CD4-positive, alpha-beta T cell (primary cell): ENCODE results near the gene PTGDR2. TPM values are rescaled to one million over a fixed set of nuclear protein-coding genes. Genes with fewer than 3 reads are reported as not detected.

Source experiments
- ATAC-seq: fragments of 200-7000 bp; cut with Tn5 transposase; one replicate; pipeline ENCODE4 v1.10.0; 2022; ENCODE audit warnings: mild to moderate bottlenecking; ENCODE audit not compliant: poor library complexity
- CTCF ChIA-PET: fragments of 350-600 bp; sonication (Branson Sonifier 250); formaldehyde crosslinking; loops from one replicate; lab custom pipeline; 2021; ENCODE audit warnings: antibody characterized with exemption, inconsistent platforms; lab: Charles Lee
- POLR2A ChIA-PET: fragments of 350-600 bp; sonication (Branson Sonifier 250); formaldehyde crosslinking; loops from one replicate; lab custom pipeline; 2021; ENCODE audit warnings: antibody characterized with exemption, inconsistent platforms; lab: Charles Lee
- DNase-seq, 14 experiments: peaks; one replicate each; pipeline ENCODE4 v3.0.0-alpha.2; 2013 to 2020; ENCODE audit warnings: mixed read lengths in 2 of 14
- H3K27ac ChIP-seq, 2 donors: one replicate each; pipeline versions ENCODE4 v1.5.1 to v1.7.0; 2013; ENCODE audit warnings: low read length in 2 of 2, low read depth in 1 of 2, mild to moderate bottlenecking in 1 of 2
- H3K27me3 ChIP-seq, 2 experiments: 1 replicate in 1 of 2; 2 replicates in 1 of 2; pipeline versions ENCODE4 v1.6.1 to v1.7.0; 2013; ENCODE audit warnings: low read length in 2 of 2, control low read depth in 1 of 2, mild to moderate bottlenecking in 1 of 2, moderate library complexity in 1 of 2; ENCODE audit not compliant: insufficient read depth in 2 of 2, control insufficient read depth in 1 of 2
- H3K36me3 ChIP-seq: one replicate; pipeline ENCODE4 v1.6.1; 2013; ENCODE audit warnings: low read length, control low read depth; ENCODE audit not compliant: insufficient read depth
- H3K4me1 ChIP-seq: one replicate; pipeline ENCODE4 v1.6.1; 2013; ENCODE audit warnings: low read length, control low read depth; ENCODE audit not compliant: insufficient read depth
- H3K4me3 ChIP-seq: one replicate; pipeline ENCODE4 v1.5.1; 2013; ENCODE audit warnings: mild to moderate bottlenecking, low read length, moderate library complexity
- H3K9me3 ChIP-seq, 2 experiments: 1 replicate in 1 of 2; 2 replicates in 1 of 2; pipeline versions ENCODE4 v1.6.1 to v1.7.0; 2013; ENCODE audit warnings: low read length in 2 of 2, mild to moderate bottlenecking in 2 of 2, control low read depth in 1 of 2, moderate library complexity in 1 of 2; ENCODE audit not compliant: control insufficient read depth in 1 of 2, insufficient read depth in 1 of 2
- H3K27ac Mint-ChIP-seq: one replicate; pipeline ENCODE4 v1.8.0; 2020; ENCODE audit warnings: mixed read lengths
- H3K27me3 Mint-ChIP-seq: one replicate; pipeline ENCODE4 v1.8.0; 2021; ENCODE audit warnings: mixed read lengths
- H3K36me3 Mint-ChIP-seq: one replicate; pipeline ENCODE4 v1.8.0; 2021; ENCODE audit warnings: low read depth, mixed read lengths
- H3K4me1 Mint-ChIP-seq: one replicate; pipeline ENCODE4 v1.8.0; 2021; ENCODE audit warnings: low read depth, mixed read lengths
- H3K4me3 Mint-ChIP-seq: one replicate; pipeline ENCODE4 v1.8.0; 2020; ENCODE audit warnings: mild to moderate bottlenecking, mixed read lengths
- H3K9me3 Mint-ChIP-seq: one replicate; pipeline ENCODE4 v1.8.0; 2020; ENCODE audit warnings: mixed read lengths
- CTCF ChIP-seq: fragments of 200-600 bp; IDR thresholded peaks from one replicate; pipeline ENCODE4 v1.8.0; 2022; ENCODE audit warnings: antibody characterized with exemption, mild to moderate bottlenecking
- intact Hi-C, 2 experiments: fragments of 100-400 bp; cut with DNase I in 1 of 2; cut with micrococcal nuclease in 1 of 2; formaldehyde crosslinking; loops; one replicate each; pipeline versions ENCODE4 v1.15.1 to v1.9.0; 2023 to 2025; cut with DNase I, micrococcal nuclease
- total RNA-seq, 174 experiments: library from RNA in 2 of 174; stranded (reverse) in 2 of 174; gene quantifications; one replicate each; pipeline ENCODE4 v1.2.3 and lab custom pipeline; 2021 to 2026

Gene PTGDR2
- total RNA-seq, 2 experiments from 2014 or later = 0.36 TPM

- no peaks in the 10 kb centered on the region for H3K36me3 Mint-ChIP-seq
- Histone ChIP-seq H3K4me1 (no peaks in the 10 kb centered on the region), H3K4me3 (no peak overlapping the region), H3K36me3 (no peaks in the 10 kb centered on the region), H3K27me3 (peaks cover 0 to 6% of the 10 kb centered on the region in 2 experiments), H3K9me3 (peaks cover 11 to 17% of the 10 kb centered on the region in 2 experiments), H3K27ac (no peak overlapping the region)
- CTCF ChIA-PET = no interaction called here
- intact Hi-C loops = no loop called here
- no peaks in the 10 kb centered on the region for H3K4me1 Mint-ChIP-seq
- H3K9me3 Mint-ChIP-seq = no peaks in the 10 kb centered on the region
- POLR2A ChIA-PET = no interaction called here
- H3K27ac Mint-ChIP-seq = no peak overlapping the region
- H3K27me3 Mint-ChIP-seq = peaks cover 5% of the 10 kb centered on the region
- no peak for ATAC-seq
- TF ChIP-seq CTCF = no peak
- no peak for DNase-seq
- no peak overlapping the region for H3K4me3 Mint-ChIP-seq
Measured at GRCh38 chr11:60814112-60814511, 41.6 kb downstream of the PTGDR2 start.

GRCh38 chr11:60813324-60813723 is 42.4 kb downstream of the PTGDR2 start:
- intact Hi-C loops = no loop called here
- ChIA-PET CTCF (no interaction called here), POLR2A (no interaction called here)
- Histone ChIP-seq H3K27ac (no peak overlapping the region), H3K27me3 (peaks cover 0 to 6% of the 10 kb centered on the region in 2 experiments), H3K9me3 (peaks cover 11 to 17% of the 10 kb centered on the region in 2 experiments), H3K4me1 (no peaks in the 10 kb centered on the region), H3K4me3 (no peak overlapping the region), H3K36me3 (no peaks in the 10 kb centered on the region)
- H3K4me1 Mint-ChIP-seq = no peaks in the 10 kb centered on the region
- H3K4me3 Mint-ChIP-seq = no peak overlapping the region
- H3K9me3 Mint-ChIP-seq = no peaks in the 10 kb centered on the region
- TF ChIP-seq CTCF = no peak
- peaks cover 5% of the 10 kb centered on the region for H3K27me3 Mint-ChIP-seq
- ATAC-seq (no peak), DNase-seq (no peak)
- no peaks in the 10 kb centered on the region for H3K36me3 Mint-ChIP-seq
- H3K27ac Mint-ChIP-seq = no peak overlapping the region

GRCh38 chr11:60810569-60810968 is 45.2 kb downstream of the PTGDR2 start:
- no peak overlapping the region for H3K4me3 ChIP-seq
- no peaks in the 10 kb centered on the region for H3K4me1 ChIP-seq
- peaks cover 0 to under 1% of the 10 kb centered on the region in 2 experiments for H3K9me3 ChIP-seq
- no peaks in the 10 kb centered on the region for H3K9me3 Mint-ChIP-seq
- no peaks in the 10 kb centered on the region for H3K36me3 ChIP-seq
- no peak overlapping the region for H3K4me3 Mint-ChIP-seq
- ATAC-seq (no peak), DNase-seq (no peak)
- no peaks in the 10 kb centered on the region for H3K36me3 Mint-ChIP-seq
- intact Hi-C loops = no loop called here
- H3K27me3 Mint-ChIP-seq = peaks cover 10% of the 10 kb centered on the region
- H3K4me1 Mint-ChIP-seq = no peaks in the 10 kb centered on the region
- H3K27ac Mint-ChIP-seq = no peak overlapping the region
- CTCF ChIA-PET = no interaction called here
- no peaks in the 10 kb centered on the region for H3K27me3 ChIP-seq
- no peak for TF ChIP-seq CTCF
- no peak overlapping the region for H3K27ac ChIP-seq
- POLR2A ChIA-PET = no interaction called here
